Keratinocyte (primary cell): ENCODE data around the gene DDX39A. TPM values are rescaled to one million over a fixed set of nuclear protein-coding genes. Genes with fewer than 3 reads are reported as not detected.

ENCODE experiments used
- DNase-seq: peaks from one replicate; pipeline ENCODE4 v3.0.0-alpha.2; 2011; ENCODE audit warnings: low read depth, missing footprints, low spot score
- FAIRE-seq: peaks from 2 replicates; lab custom pipeline; 2011; peaks lifted over from hg19 to GRCh38; lab: Jason Lieb, UNC
- H2AFZ ChIP-seq: 2 replicates; pipeline ENCODE4 v1.6.0; 2012; ENCODE audit warnings: low read length, control low read depth, inconsistent platforms; ENCODE audit not compliant: control insufficient read depth
- H3K27ac ChIP-seq: 2 replicates; pipeline ENCODE4 v1.5.1; 2011; ENCODE audit warnings: low read length; ENCODE audit not compliant: control insufficient read depth, insufficient read depth
- H3K27me3 ChIP-seq: 3 replicates; pipeline ENCODE4 v1.6.0; 2011; ENCODE audit warnings: low read length; ENCODE audit not compliant: control insufficient read depth, insufficient read depth; ENCODE audit errors: extremely low read depth
- H3K36me3 ChIP-seq, 2 experiments: 2 replicates in 1 of 2; 3 replicates in 1 of 2; pipeline ENCODE4 v1.5.1; 2011; ENCODE audit warnings: low read length in 2 of 2, mild to moderate bottlenecking in 1 of 2; ENCODE audit not compliant: control insufficient read depth in 2 of 2, insufficient read depth in 2 of 2; ENCODE audit errors: extremely low read depth in 1 of 2
- H3K4me1 ChIP-seq: 3 replicates; pipeline ENCODE4 v1.5.1; 2011; ENCODE audit warnings: low read length; ENCODE audit not compliant: control insufficient read depth, insufficient read depth; ENCODE audit errors: extremely low read depth
- H3K4me2 ChIP-seq: 3 replicates; pipeline ENCODE4 v1.6.0; 2011; ENCODE audit warnings: low read depth, low read length; ENCODE audit not compliant: control insufficient read depth, insufficient read depth; ENCODE audit errors: extremely low read depth
- H3K4me3 ChIP-seq, 3 experiments: fragments of 200-600 bp in 1 of 3; sonication (generic) in 1 of 3; 2 replicates in 2 of 3; 3 replicates in 1 of 3; pipeline ENCODE4 v1.5.1; 2011 to 2016; ENCODE audit warnings: low read length in 3 of 3, mild to moderate bottlenecking in 3 of 3, control low read depth in 2 of 3, inconsistent platforms in 1 of 3, low read depth in 1 of 3, mixed read lengths in 1 of 3, mixed run types in 1 of 3, moderate library complexity in 1 of 3; ENCODE audit not compliant: control insufficient read depth in 2 of 3, insufficient read depth in 2 of 3; ENCODE audit errors: extremely low read depth in 1 of 3
- H3K79me2 ChIP-seq: 2 replicates; pipeline ENCODE4 v1.6.0; 2012; ENCODE audit warnings: low read length; ENCODE audit not compliant: control insufficient read depth, insufficient read depth
- H3K9ac ChIP-seq: 3 replicates; pipeline ENCODE4 v1.6.0; 2011; ENCODE audit warnings: low read length; ENCODE audit not compliant: control insufficient read depth, insufficient read depth; ENCODE audit errors: extremely low read depth
- H3K9me1 ChIP-seq: 3 replicates; pipeline ENCODE4 v1.6.0; 2011; ENCODE audit warnings: low read length; ENCODE audit not compliant: control insufficient read depth, insufficient read depth; ENCODE audit errors: extremely low read depth
- H3K9me3 ChIP-seq: 2 replicates; pipeline ENCODE4 v1.5.1; 2012; ENCODE audit warnings: low read depth, low read length; ENCODE audit not compliant: control insufficient read depth
- H4K20me1 ChIP-seq: 3 replicates; pipeline ENCODE4 v1.6.0; 2011; ENCODE audit warnings: low read length; ENCODE audit not compliant: control insufficient read depth, insufficient read depth; ENCODE audit errors: extremely low read depth
- EZH2 ChIP-seq: IDR thresholded peaks from one replicate; pipeline ENCODE4 v1.6.1; 2012; ENCODE audit warnings: inconsistent platforms, mild to moderate bottlenecking, low read length, moderate library complexity
- dilution Hi-C: fragments of 300-500 bp; cut with MboI; formaldehyde crosslinking; loops from one replicate; pipeline ENCODE4 v1.7.0; 2020; ENCODE audit warnings: low sequenced_read_pairs; ENCODE audit not compliant: extremely low pct_ligation_motif_present
- polyA plus RNA-seq, 5 experiments: library from polyadenylated mRNA; depleted of rRNA in 3 of 5; stranded (reverse) in 3 of 5; stranded (forward) in 1 of 5; unstranded in 1 of 5; fragments of >200 nt; gene quantifications; 1 replicate in 1 of 5; 2 replicates in 3 of 5; 3 replicates in 1 of 5; pipeline versions ENCODE4 v1.2.1 to v1.2.3, GENCODE V29; 2011 to 2012; ENCODE audit warnings: missing spikeins in 2 of 5, low read depth in 1 of 5, low replicate concordance in 1 of 5
- TF ChIP-seq, protein P1 (sequence below), 3 experiments: IDR thresholded peaks in 1 of 3; conservative IDR thresholded peaks in 1 of 3; optimal IDR thresholded peaks in 1 of 3; 2 replicates in 2 of 3; 3 replicates in 1 of 3; pipeline versions ENCODE3 to v1.5.1; 2011; ENCODE audit warnings: low read length in 3 of 3, mild to moderate bottlenecking in 3 of 3, moderate library complexity in 2 of 3, control low read depth in 1 of 3, inconsistent platforms in 1 of 3; ENCODE audit not compliant: insufficient read depth in 2 of 3; ENCODE audit errors: extremely low read depth in 1 of 3

DDX39A gene
- polyA plus RNA-seq, 1 donor (not counting 4 experiments of a cell fraction or from before 2014, with no cell fraction given): 54.9 TPM

DNA sequence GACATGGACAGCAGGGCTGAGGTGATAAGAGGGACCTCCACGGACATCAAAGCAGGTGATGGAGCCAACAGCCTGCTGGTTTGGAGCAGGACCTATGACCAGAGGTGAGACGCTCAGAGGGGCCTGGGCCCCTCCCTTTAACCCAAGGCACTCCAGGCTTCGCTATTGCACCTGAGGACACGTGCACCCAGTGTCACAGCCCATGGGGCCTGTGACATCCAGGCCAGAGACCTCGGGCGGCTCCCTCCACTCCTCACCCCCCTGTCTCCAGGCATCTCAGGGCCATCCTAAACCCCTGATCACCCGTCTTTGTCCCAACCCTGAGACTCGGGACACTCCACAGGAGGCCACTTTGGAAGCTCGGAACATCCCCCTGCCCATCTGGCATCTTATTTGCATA lies 25.0 kb downstream of the DDX39A start:
- Histone ChIP-seq H3K27me3 (no peaks in the 10 kb centered on the region), H3K9me1 (no peaks in the 10 kb centered on the region), H3K4me3 (no peak overlapping the region), H3K36me3 (peaks cover 4 to 7% of the 10 kb centered on the region in 2 experiments), H3K27ac (no peak overlapping the region), H2AFZ (no peak overlapping the region), H3K79me2 (no peaks in the 10 kb centered on the region), H3K9ac (no peak overlapping the region), H3K4me1 (no peaks in the 10 kb centered on the region), H4K20me1 (no peaks in the 10 kb centered on the region), H3K4me2 (no peak overlapping the region), H3K9me3 (no peaks in the 10 kb centered on the region)
- dilution Hi-C loops: no loop called here
- FAIRE-seq: no peak
- DNase-seq: no peak
- TF ChIP-seq, protein P1, sequence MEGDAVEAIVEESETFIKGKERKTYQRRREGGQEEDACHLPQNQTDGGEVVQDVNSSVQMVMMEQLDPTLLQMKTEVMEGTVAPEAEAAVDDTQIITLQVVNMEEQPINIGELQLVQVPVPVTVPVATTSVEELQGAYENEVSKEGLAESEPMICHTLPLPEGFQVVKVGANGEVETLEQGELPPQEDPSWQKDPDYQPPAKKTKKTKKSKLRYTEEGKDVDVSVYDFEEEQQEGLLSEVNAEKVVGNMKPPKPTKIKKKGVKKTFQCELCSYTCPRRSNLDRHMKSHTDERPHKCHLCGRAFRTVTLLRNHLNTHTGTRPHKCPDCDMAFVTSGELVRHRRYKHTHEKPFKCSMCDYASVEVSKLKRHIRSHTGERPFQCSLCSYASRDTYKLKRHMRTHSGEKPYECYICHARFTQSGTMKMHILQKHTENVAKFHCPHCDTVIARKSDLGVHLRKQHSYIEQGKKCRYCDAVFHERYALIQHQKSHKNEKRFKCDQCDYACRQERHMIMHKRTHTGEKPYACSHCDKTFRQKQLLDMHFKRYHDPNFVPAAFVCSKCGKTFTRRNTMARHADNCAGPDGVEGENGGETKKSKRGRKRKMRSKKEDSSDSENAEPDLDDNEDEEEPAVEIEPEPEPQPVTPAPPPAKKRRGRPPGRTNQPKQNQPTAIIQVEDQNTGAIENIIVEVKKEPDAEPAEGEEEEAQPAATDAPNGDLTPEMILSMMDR (optimal IDR thresholded peaks at IDR 0.05 in 1 of 3, IDR thresholded peaks at IDR 0.05 in 1 of 3, conservative IDR thresholded peaks at IDR 0.05 in 1 of 3; ENCODE audit: extremely low read depth in 1 of 3, insufficient read depth in 2 of 3, low read length in 3 of 3): no peak
- TF ChIP-seq EZH2: no peak

DNA sequence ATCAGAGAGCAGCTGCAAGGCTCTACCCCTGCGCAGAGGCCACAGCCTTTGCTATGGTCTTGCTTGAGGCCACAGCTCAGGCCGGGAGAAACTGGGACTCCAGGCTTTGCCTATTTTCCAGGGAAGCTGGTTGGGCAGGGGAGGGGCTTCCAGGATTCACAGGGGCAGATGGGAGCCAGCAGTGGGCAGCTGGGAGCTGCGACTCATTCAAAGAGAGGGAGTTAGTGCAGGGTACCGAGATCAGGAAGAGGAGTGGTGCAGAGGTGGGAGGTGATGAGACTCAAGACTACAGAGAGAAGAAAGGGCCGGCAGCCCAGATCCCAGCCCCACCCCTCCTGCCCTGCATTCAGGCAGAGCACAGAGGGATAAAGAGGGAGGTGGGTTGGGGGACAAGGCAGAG lies 25.8 kb downstream of the DDX39A start:
- Histone ChIP-seq H2AFZ (no peak overlapping the region), H3K79me2 (no peaks in the 10 kb centered on the region), H3K27ac (no peak overlapping the region), H3K9me3 (no peaks in the 10 kb centered on the region), H3K27me3 (no peaks in the 10 kb centered on the region), H4K20me1 (no peaks in the 10 kb centered on the region), H3K4me2 (no peak overlapping the region), H3K4me1 (no peaks in the 10 kb centered on the region), H3K9ac (no peak overlapping the region), H3K4me3 (no peak overlapping the region), H3K9me1 (no peaks in the 10 kb centered on the region), H3K36me3 (peaks cover 4 to 7% of the 10 kb centered on the region in 2 experiments)
- no peak for FAIRE-seq
- DNase-seq: no peak
- dilution Hi-C loops: no loop called here
- TF ChIP-seq, protein P1 (optimal IDR thresholded peaks at IDR 0.05 in 1 of 3, IDR thresholded peaks at IDR 0.05 in 1 of 3, conservative IDR thresholded peaks at IDR 0.05 in 1 of 3; ENCODE audit: extremely low read depth in 1 of 3, insufficient read depth in 2 of 3, low read length in 3 of 3): no peak
- no peak for TF ChIP-seq EZH2
